HEK293 (cell line): ENCODE measurements around the gene RAB17.

Experiments
- CTCF ChIA-PET: fragments of 350-600 bp; formaldehyde crosslinking; extraction: SDS; loops from one replicate; lab custom pipeline; 2021; ENCODE audit warnings: antibody characterized with exemption; lab: Yijun Ruan, JAX
- POLR2A ChIA-PET: fragments of 300-600 bp; formaldehyde crosslinking; extraction: SDS; loops from one replicate; lab custom pipeline; 2020; ENCODE audit warnings: antibody characterized with exemption, inconsistent platforms; lab: Yijun Ruan, JAX
- H3K27ac ChIP-seq: fragments of 200-500 bp; sonication (Bioruptor generic); 2 replicates; pipeline ENCODE4 v1.5.1; 2014; ENCODE audit warnings: low read depth, low read length, control low read depth, inconsistent platforms; ENCODE audit errors: extremely low read depth
- H3K36me3 ChIP-seq, 2 experiments: fragments of 200-500 bp in 1 of 2; sonication (Bioruptor generic) in 1 of 2; 1 replicate in 1 of 2; 2 replicates in 1 of 2; pipeline ENCODE4 v1.5.1; 2014 to 2017; ENCODE audit warnings: inconsistent platforms in 2 of 2, low read length in 2 of 2; ENCODE audit not compliant: control insufficient read depth in 2 of 2, insufficient read depth in 1 of 2
- H3K4me1 ChIP-seq: fragments of 200-500 bp; sonication (Bioruptor generic); 2 replicates; pipeline ENCODE4 v1.5.1; 2014; ENCODE audit warnings: mild to moderate bottlenecking, low read length, inconsistent platforms; ENCODE audit not compliant: control insufficient read depth, insufficient read depth
- H3K4me3 ChIP-seq: 2 replicates; pipeline ENCODE4 v1.5.1; 2011; ENCODE audit warnings: low read depth, mild to moderate bottlenecking, control low read depth, low read length, moderate library complexity
- H3K9me3 ChIP-seq: fragments of 200-500 bp; sonication (Bioruptor generic); 2 replicates; pipeline ENCODE4 v1.5.1; 2014; ENCODE audit warnings: low read depth, low read length, inconsistent platforms; ENCODE audit not compliant: control insufficient read depth, insufficient read depth
- AEBP2 ChIP-seq: fragments of 450-650 bp; formaldehyde crosslinking; IDR thresholded peaks from 2 replicates; pipeline ENCODE4 v1.5.1; 2016; ENCODE audit warnings: missing biosample characterization, missing genetic modification characterization, borderline replicate concordance
- BCL11B ChIP-seq: fragments of 450-650 bp; formaldehyde crosslinking; IDR thresholded peaks from 2 replicates; pipeline ENCODE4 v1.5.1; 2016; ENCODE audit warnings: low read depth, missing biosample characterization, missing genetic modification characterization
- GLI2 ChIP-seq: fragments of 450-650 bp; formaldehyde crosslinking; IDR thresholded peaks from 2 replicates; pipeline ENCODE4; 2017; ENCODE audit warnings: missing biosample characterization, missing genetic modification characterization, low read depth, borderline replicate concordance
- GLIS1 ChIP-seq: fragments of 450-650 bp; formaldehyde crosslinking; IDR thresholded peaks from 2 replicates; pipeline ENCODE4 v1.5.1; 2016; ENCODE audit warnings: missing biosample characterization, missing genetic modification characterization
- MEIS1 ChIP-seq: sonication (generic); formaldehyde crosslinking; IDR thresholded peaks from 2 replicates; pipeline ENCODE4 v1.8.1; 2022; ENCODE audit warnings: missing genetic modification reagents, mild to moderate bottlenecking, borderline replicate concordance
- PBX3 ChIP-seq: sonication (generic); formaldehyde crosslinking; IDR thresholded peaks from 2 replicates; pipeline ENCODE4 v1.8.1; 2022; ENCODE audit warnings: mild to moderate bottlenecking, moderate library complexity, missing genetic modification reagents
- SALL2 ChIP-seq: fragments of 450-650 bp; formaldehyde crosslinking; IDR thresholded peaks from 2 replicates; pipeline ENCODE4 v1.5.0; 2017; ENCODE audit warnings: missing biosample characterization, mild to moderate bottlenecking, missing genetic modification characterization, borderline replicate concordance
- SP3 ChIP-seq: fragments of 450-650 bp; formaldehyde crosslinking; IDR thresholded peaks from 2 replicates; pipeline ENCODE4 v1.5.1; 2016; ENCODE audit warnings: missing biosample characterization, missing genetic modification characterization
- ZBTB49 ChIP-seq: fragments of 450-650 bp; formaldehyde crosslinking; IDR thresholded peaks from 2 replicates; pipeline ENCODE4 v1.5.1; 2016; ENCODE audit warnings: missing biosample characterization, missing genetic modification characterization, low read depth
- ZBTB6 ChIP-seq: fragments of 450-650 bp; formaldehyde crosslinking; IDR thresholded peaks from 2 replicates; pipeline ENCODE4 v1.5.1; 2017; ENCODE audit warnings: missing biosample characterization, missing genetic modification characterization
- ZEB2 ChIP-seq: fragments of 450-650 bp; formaldehyde crosslinking; IDR thresholded peaks from 2 replicates; pipeline ENCODE4 v1.5.1; 2016; ENCODE audit warnings: missing biosample characterization, missing genetic modification characterization
- ZFHX2 ChIP-seq: fragments of 450-650 bp; formaldehyde crosslinking; conservative IDR thresholded peaks from 2 replicates; pipeline ENCODE4 v1.5.1; 2016; ENCODE audit warnings: missing biosample characterization, missing genetic modification characterization
- ZNF112 ChIP-seq: fragments of 450-650 bp; formaldehyde crosslinking; IDR thresholded peaks from 2 replicates; pipeline ENCODE4 v1.5.0; 2017; ENCODE audit warnings: missing biosample characterization, missing genetic modification characterization
- ZNF133 ChIP-seq: fragments of 450-650 bp; formaldehyde crosslinking; IDR thresholded peaks from 2 replicates; pipeline ENCODE4 v1.5.1; 2016; ENCODE audit warnings: missing biosample characterization, missing genetic modification characterization
- ZNF138 ChIP-seq: fragments of 450-650 bp; formaldehyde crosslinking; IDR thresholded peaks from 2 replicates; pipeline ENCODE4 v1.5.1; 2016; ENCODE audit warnings: missing biosample characterization, missing genetic modification characterization, borderline replicate concordance
- ZNF2 ChIP-seq: fragments of 450-650 bp; formaldehyde crosslinking; IDR thresholded peaks from 2 replicates; pipeline ENCODE4 v1.5.1; 2016; ENCODE audit warnings: missing biosample characterization, missing genetic modification characterization
- ZNF214 ChIP-seq: fragments of 450-650 bp; formaldehyde crosslinking; IDR thresholded peaks from 2 replicates; pipeline ENCODE4 v1.5.1; 2017; ENCODE audit warnings: missing biosample characterization, mild to moderate bottlenecking, missing genetic modification characterization, borderline replicate concordance
- ZNF24 ChIP-seq: fragments of 450-650 bp; formaldehyde crosslinking; IDR thresholded peaks from 2 replicates; pipeline ENCODE4 v1.5.1; 2016; ENCODE audit warnings: missing biosample characterization, missing genetic modification characterization
- ZNF248 ChIP-seq: fragments of 450-650 bp; formaldehyde crosslinking; IDR thresholded peaks from 2 replicates; pipeline ENCODE4 v1.5.1; 2017; ENCODE audit warnings: missing biosample characterization, missing genetic modification characterization
- ZNF354C ChIP-seq: fragments of 450-650 bp; formaldehyde crosslinking; IDR thresholded peaks from 2 replicates; pipeline ENCODE4 v1.5.1; 2016; ENCODE audit warnings: missing biosample characterization, missing genetic modification characterization, low read depth, borderline replicate concordance
- ZNF404 ChIP-seq: fragments of 450-650 bp; formaldehyde crosslinking; IDR thresholded peaks from 2 replicates; pipeline ENCODE4 v1.5.1; 2017; ENCODE audit warnings: missing biosample characterization, missing genetic modification characterization
- ZNF580 ChIP-seq: fragments of 450-650 bp; formaldehyde crosslinking; IDR thresholded peaks from 2 replicates; pipeline ENCODE4 v1.5.1; 2016; ENCODE audit warnings: missing biosample characterization, missing genetic modification characterization
- ZNF600 ChIP-seq: fragments of 450-650 bp; formaldehyde crosslinking; IDR thresholded peaks from 2 replicates; pipeline ENCODE4 v1.5.1; 2016; ENCODE audit warnings: missing biosample characterization, missing genetic modification characterization
- ZNF670 ChIP-seq: fragments of 450-650 bp; formaldehyde crosslinking; IDR thresholded peaks from 2 replicates; pipeline ENCODE4 v1.5.1; 2016; ENCODE audit warnings: missing biosample characterization, missing genetic modification characterization, low read depth
- ZNF768 ChIP-seq: fragments of 450-650 bp; formaldehyde crosslinking; IDR thresholded peaks from 2 replicates; pipeline ENCODE4 v1.5.1; 2018; ENCODE audit warnings: missing biosample characterization, mild to moderate bottlenecking, missing genetic modification characterization
- ZNF837 ChIP-seq: fragments of 450-650 bp; formaldehyde crosslinking; IDR thresholded peaks from 2 replicates; pipeline ENCODE4 v1.5.1; 2016; ENCODE audit warnings: missing biosample characterization, missing genetic modification characterization
- ZSCAN30 ChIP-seq: fragments of 450-650 bp; IDR thresholded peaks from 2 replicates; pipeline ENCODE4 v1.5.1; 2018; ENCODE audit warnings: missing biosample characterization, mild to moderate bottlenecking, missing genetic modification characterization, moderate library complexity

RAB17 gene

GRCh38 chr2:237603718-237604362 is 13.3 kb upstream of the RAB17 start:
- ChIA-PET POLR2A (no interaction called here), CTCF (interaction anchor here (0.9 to 1.8 kb wide), 2 partner anchors 31 to 187 kb away, joined by 3 to 5 read pairs; no protein-coding TSS in a partner anchor)
- H3K4me1 ChIP-seq = no peaks in the 10 kb centered on the region
- H3K36me3 ChIP-seq = no peaks in the 10 kb centered on the region
- H3K27ac ChIP-seq = no peak overlapping the region
- H3K9me3 ChIP-seq = no peaks in the 10 kb centered on the region
- no peak overlapping the region for H3K4me3 ChIP-seq
- TF ChIP-seq ZNF600 (tag by site-specific recombination) (no peak), BCL11B (tag by site-specific recombination) (no peak), GLIS1 (tag by site-specific recombination) (no peak), ZFHX2 (no peak), PBX3 (CRISPR knock-in tag) (no peak), SP3 (tag by site-specific recombination) (no peak), ZNF214 (tag by site-specific recombination) (no peak), ZNF580 (no peak), GLI2 (tag by site-specific recombination) (no peak), ZNF248 (tag by site-specific recombination) (no peak), ZNF354C (tag by site-specific recombination) (no peak), AEBP2 (tag by site-specific recombination) (no peak), ZNF2 (tag by site-specific recombination) (no peak), ZNF768 (tag by site-specific recombination) (no peak), ZNF837 (tag by site-specific recombination) (no peak), ZNF138 (tag by site-specific recombination) (no peak)

- H3K27ac ChIP-seq = no peak overlapping the region
- H3K4me3 ChIP-seq = no peak overlapping the region
- no peaks in the 10 kb centered on the region for H3K9me3 ChIP-seq
- ChIA-PET CTCF (interaction anchor here (0.6 to 1.1 kb wide), 3 partner anchors 11 to 172 kb away, joined by 3 to 4 read pairs (median 3); no protein-coding TSS in a partner anchor), POLR2A (no interaction called here)
- H3K36me3 ChIP-seq = no peaks in the 10 kb centered on the region
- H3K4me1 ChIP-seq = no peaks in the 10 kb centered on the region
- TF ChIP-seq ZEB2 (tag by site-specific recombination) (no peak), ZNF404 (tag by site-specific recombination) (no peak), MEIS1 (CRISPR knock-in tag) (no peak), ZBTB6 (tag by site-specific recombination) (no peak), ZNF670 (tag by site-specific recombination) (no peak), ZNF112 (no peak), ZBTB49 (tag by site-specific recombination) (no peak), SALL2 (tag by site-specific recombination) (no peak), ZNF24 (no peak), ZNF133 (tag by site-specific recombination) (no peak), ZSCAN30 (tag by site-specific recombination) (no peak), ZNF600 (tag by site-specific recombination) (no peak)
Observed at GRCh38 chr2:237603049-237603717, 12.6 kb upstream of the RAB17 start.
